ES-I3 (cell line): ENCODE data around the gene CDC42BPA.

Experiments
- H3K36me3 ChIP-seq: 2 replicates; pipeline ENCODE4 v1.6.1; 2013; ENCODE audit warnings: mild to moderate bottlenecking, low read length, control low read depth, moderate library complexity; ENCODE audit not compliant: insufficient read depth
- H3K4me1 ChIP-seq: 2 replicates; pipeline ENCODE4 v1.6.1; 2013; ENCODE audit warnings: mild to moderate bottlenecking, control low read depth, low read length; ENCODE audit not compliant: insufficient read depth
- H3K9ac ChIP-seq: 2 replicates; pipeline ENCODE4 v1.6.1; 2013; ENCODE audit warnings: low read depth, mild to moderate bottlenecking, low read length, moderate library complexity
- H3K9me3 ChIP-seq: 2 replicates; pipeline ENCODE4 v1.6.1; 2013; ENCODE audit warnings: mild to moderate bottlenecking, low read length, moderate library complexity; ENCODE audit not compliant: control insufficient read depth, insufficient read depth

The CDC42BPA gene

DNA sequence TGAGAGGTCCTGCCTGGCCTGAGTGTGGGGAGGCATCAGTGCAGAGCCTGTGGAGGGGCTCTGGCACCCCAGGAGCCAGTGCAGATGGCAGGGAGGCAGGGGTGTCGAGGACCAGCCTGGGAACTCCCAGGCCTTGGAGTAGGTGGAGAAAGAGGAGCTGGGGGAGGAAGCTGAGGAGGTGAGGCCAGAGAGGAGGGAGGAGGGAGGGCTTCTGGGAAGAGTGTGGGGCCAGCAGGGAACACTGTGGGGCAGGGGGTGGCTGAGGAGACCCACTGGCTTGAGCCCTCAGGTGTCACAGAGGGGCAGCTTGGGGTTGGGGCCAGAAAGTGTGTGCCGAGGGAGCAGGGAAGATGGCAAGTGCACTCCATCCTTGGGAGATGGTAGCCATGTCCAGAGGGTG is 374.4 kb downstream of the CDC42BPA start:
- Histone ChIP-seq H3K4me1 (peaks cover 17% of the 10 kb centered on the region), H3K36me3 (no peaks in the 10 kb centered on the region), H3K9ac (no peak overlapping the region)

DNA sequence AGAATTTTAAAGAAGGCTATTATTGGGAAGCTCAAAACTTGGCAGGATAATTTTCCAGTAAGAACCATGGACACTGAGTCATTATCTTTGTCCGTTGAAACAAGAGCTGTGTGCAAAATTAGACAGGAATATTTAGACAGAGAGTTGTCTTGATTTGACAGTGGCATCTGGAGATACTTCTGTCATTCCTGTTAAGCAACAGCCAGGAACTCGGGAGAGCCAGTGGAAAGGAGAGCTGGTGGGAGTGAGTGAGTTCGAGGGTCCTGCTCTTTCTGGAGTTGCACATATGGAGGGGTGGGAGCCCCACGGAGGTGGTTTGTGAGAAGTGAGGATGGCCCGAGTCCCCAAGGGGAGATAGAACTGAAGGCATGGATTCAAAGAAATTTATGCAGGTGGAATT is 375.1 kb downstream of the CDC42BPA start:
- no peak overlapping the region for H3K9ac ChIP-seq
- no peaks in the 10 kb centered on the region for H3K9me3 ChIP-seq
- peaks cover 21% of the 10 kb centered on the region for H3K4me1 ChIP-seq
- no peaks in the 10 kb centered on the region for H3K36me3 ChIP-seq

More for the DNA sequence above, 374.4 kb downstream of the CDC42BPA start:
- no peaks in the 10 kb centered on the region for H3K9me3 ChIP-seq

DNA sequence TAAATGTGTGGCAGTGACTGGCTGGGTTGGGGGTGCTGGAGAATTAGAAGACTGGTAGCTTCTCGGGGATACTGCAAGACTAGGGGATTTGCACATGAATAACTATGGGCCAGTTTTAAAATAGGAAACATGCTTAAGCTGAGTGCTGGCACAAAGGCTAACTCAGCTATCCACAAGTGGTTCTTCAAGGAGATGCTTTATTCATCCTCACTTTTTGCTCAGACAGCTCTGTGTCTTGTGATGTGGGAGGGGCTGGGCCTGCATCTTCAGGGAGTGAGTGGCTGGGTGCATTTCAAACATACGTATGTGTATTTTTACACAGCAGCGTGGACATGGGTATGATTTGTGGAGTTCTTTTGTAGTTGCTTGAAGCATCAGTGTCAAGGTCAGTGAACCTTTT is 375.9 kb downstream of the CDC42BPA start:
- Histone ChIP-seq H3K9me3 (no peaks in the 10 kb centered on the region), H3K4me1 (peaks cover 21% of the 10 kb centered on the region), H3K9ac (no peak overlapping the region), H3K36me3 (no peaks in the 10 kb centered on the region)

DNA sequence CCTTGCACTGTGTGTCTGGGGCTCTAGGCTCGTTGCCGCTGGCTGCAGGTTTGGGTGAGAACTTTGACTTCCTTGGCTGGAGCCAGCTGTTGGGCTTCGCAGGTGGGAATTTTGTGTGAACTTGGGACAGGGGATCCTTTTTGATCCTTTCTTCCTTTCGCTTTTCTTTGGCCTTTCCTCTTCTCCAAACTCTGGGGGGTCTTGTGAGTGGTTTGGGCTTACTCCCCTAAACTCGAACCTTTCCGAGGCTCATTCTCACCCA is 377.6 kb downstream of the CDC42BPA start:
- Histone ChIP-seq H3K36me3 (no peaks in the 10 kb centered on the region), H3K9ac (peak overlapping the region; percentile 68), H3K9me3 (no peaks in the 10 kb centered on the region), H3K4me1 (peaks cover 17% of the 10 kb centered on the region)

DNA sequence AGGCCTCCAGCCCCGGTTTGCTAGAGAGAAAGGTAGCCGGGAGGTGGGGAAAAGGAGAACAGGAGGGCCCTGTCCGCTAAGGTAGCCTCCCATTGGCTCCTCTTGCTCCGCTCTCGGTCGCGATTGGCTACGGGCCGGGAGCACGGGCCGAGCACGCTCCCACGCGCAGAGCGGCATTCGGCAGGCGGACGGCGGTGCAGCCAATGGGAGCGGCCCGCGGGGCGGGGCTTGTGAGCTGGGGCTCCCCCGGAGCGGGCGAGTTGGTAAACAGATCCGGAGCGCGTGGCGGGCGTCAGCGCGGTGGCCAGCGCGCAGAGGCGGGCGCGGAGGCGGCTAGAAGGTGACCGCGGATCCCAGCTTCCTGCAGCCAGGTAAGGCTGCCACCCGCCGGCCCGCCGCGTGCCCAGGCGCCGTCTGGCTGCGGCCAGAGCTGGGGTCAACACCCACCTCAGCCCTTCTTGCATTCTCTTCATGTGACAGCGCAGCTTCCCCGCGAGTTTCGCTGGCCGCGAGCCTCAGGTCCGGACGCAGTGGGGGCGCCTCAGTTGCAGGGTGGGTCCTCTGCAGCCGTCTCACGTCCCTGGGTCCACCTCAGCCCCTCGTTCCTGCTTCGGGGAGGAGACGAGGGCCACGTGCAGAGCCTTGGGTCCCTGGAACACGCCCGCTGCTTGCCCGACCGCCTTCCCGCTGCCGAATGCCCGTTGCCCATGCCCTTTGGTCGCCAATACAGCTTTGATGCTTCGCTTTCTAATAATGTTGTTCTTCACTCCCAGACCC is 378.1 kb downstream of the CDC42BPA start, which contains the start of gene COQ8A:
Gene COQ8A (plus strand): TSS at position 266 of the 777 bp plus-strand sequence. CDS start 21,092 bp downstream, outside the sequence.
- no peaks in the 10 kb centered on the region for H3K36me3 ChIP-seq
- no peaks in the 10 kb centered on the region for H3K9me3 ChIP-seq
- peak within 1 kb of the TSS; percentile 89 for H3K9ac ChIP-seq
- H3K4me1 ChIP-seq, result peaks cover 12% of the 10 kb centered on the region
